ENCODE data around the gene BACE1. TPM values are rescaled to one million over a fixed set of nuclear protein-coding genes. Genes with fewer than 3 reads are reported as not detected.

The BACE1 gene
- total RNA-seq, 1 donor from 2014 or later: 32.6 TPM

DNA sequence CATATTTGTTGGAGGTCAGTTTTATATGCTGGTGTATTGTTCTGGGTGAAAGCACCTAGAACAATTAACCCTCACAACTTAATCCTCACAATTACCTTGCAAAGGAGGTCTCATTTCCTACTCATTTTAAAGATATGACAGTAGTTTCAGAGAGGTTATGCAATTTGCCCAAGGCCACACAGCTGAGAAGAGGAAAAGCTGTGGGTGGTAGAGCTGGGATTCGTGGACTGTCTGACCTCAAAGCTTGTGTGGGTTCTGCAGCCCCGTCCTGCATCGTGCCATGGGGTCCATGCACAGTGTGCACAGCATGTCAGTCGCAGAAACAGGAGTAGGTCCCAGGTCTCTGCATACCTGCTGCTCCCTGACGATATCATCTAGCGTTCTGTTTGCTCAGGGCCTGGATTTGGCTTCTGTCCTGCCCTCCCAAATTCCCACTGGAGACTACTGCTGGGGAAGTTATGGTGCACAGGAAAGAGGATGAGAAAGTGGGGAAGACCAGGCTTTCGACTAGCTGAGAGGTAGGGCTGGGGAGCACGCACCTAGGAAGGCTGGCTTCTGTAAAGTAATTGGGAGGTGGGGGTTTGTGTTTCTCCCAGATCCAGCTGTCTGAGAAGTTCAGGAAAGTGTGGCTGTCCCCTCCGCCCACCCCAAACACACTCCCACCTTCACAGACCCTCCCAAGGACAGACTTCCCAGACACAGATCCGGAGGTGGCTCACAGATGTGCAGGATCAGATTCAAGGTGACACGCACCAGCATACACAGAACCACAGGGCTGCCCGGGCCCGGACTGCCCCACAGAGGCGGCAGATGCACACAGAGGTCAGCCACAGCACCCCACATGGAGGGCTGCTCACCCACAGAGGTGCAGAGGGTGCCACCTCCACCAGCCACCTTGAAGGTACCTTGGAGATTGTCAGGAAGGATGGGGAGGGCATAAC lies 2.0 kb downstream of the BACE1 start:
- H3K9ac ChIP-seq (ENCODE audit: low read length): peak overlapping the region; percentile 82

GRCh38 chr11:117313091-117313490 lies 3.0 kb downstream of the BACE1 start:
- Mint-ChIP-seq H3K4me1 (ENCODE audit: low read depth, unreplicated experiment) (peaks cover 9% of the 10 kb centered on the region), H3K9me3 (ENCODE audit: unreplicated experiment) (no peaks in the 10 kb centered on the region), H3K36me3 (ENCODE audit: low read depth, unreplicated experiment) (no peaks in the 10 kb centered on the region), H3K4me3 (ENCODE audit: unreplicated experiment) (no peak overlapping the region), H3K27ac (ENCODE audit: unreplicated experiment) (no peak overlapping the region), H3K27me3 (ENCODE audit: low read depth, unreplicated experiment) (no peaks in the 10 kb centered on the region)
- no peak for FAIRE-seq
- no peaks in the 10 kb centered on the region for H3K36me3 ChIP-seq (ENCODE audit: insufficient read depth, low read length)
- no peak for DNase-seq (ENCODE audit: low read depth)
- H3K4me3 ChIP-seq (ENCODE audit: insufficient read depth, low read depth, low read length): no peak overlapping the region
- H3K9ac ChIP-seq (ENCODE audit: low read length): no peak overlapping the region
- H3K27ac ChIP-seq (ENCODE audit: low read depth, low read length): no peak overlapping the region
- no peaks in the 10 kb centered on the region for H3K27me3 ChIP-seq (ENCODE audit: insufficient read depth, low read length)
- H3K4me2 ChIP-seq (ENCODE audit: low read length): no peak overlapping the region
- peaks cover 33% of the 10 kb centered on the region for H3K79me2 ChIP-seq (ENCODE audit: insufficient read depth, low read length)
- peaks cover 13% of the 10 kb centered on the region for H3K4me1 ChIP-seq (ENCODE audit: insufficient read depth, low read length)
- no peaks in the 10 kb centered on the region for H3K9me3 ChIP-seq (ENCODE audit: insufficient read depth, low read depth, low read length)
- TF ChIP-seq EZH2 (IDR thresholded peaks at IDR 0.05; ENCODE audit: insufficient read depth, low read length) (no peak), CTCF (IDR thresholded peaks at IDR 0.05; ENCODE audit: insufficient read depth, low read depth, low read length) (no peak)
- peaks cover 28% of the 10 kb centered on the region for H4K20me1 ChIP-seq (ENCODE audit: insufficient read depth, low read length)
- H2AFZ ChIP-seq (ENCODE audit: low read depth, low read length): no peak overlapping the region

More for the DNA sequence above, 2.0 kb downstream of the BACE1 start:
- Histone ChIP-seq H4K20me1 (ENCODE audit: insufficient read depth, low read length) (peaks cover 28% of the 10 kb centered on the region), H3K36me3 (ENCODE audit: insufficient read depth, low read length) (no peaks in the 10 kb centered on the region), H3K4me2 (ENCODE audit: low read length) (peak overlapping the region; percentile 93), H3K27ac (ENCODE audit: low read depth, low read length) (no peak overlapping the region), H3K79me2 (ENCODE audit: insufficient read depth, low read length) (peaks cover 33% of the 10 kb centered on the region), H3K4me1 (ENCODE audit: insufficient read depth, low read length) (peaks cover 13% of the 10 kb centered on the region), H3K9me3 (ENCODE audit: insufficient read depth, low read depth, low read length) (no peaks in the 10 kb centered on the region), H3K4me3 (ENCODE audit: insufficient read depth, low read depth, low read length) (no peak overlapping the region), H3K27me3 (ENCODE audit: insufficient read depth, low read length) (no peaks in the 10 kb centered on the region), H2AFZ (ENCODE audit: low read depth, low read length) (no peak overlapping the region)
- no peak for FAIRE-seq
- H3K27ac Mint-ChIP-seq (ENCODE audit: unreplicated experiment): no peak overlapping the region
- peaks cover 9% of the 10 kb centered on the region for H3K4me1 Mint-ChIP-seq (ENCODE audit: low read depth, unreplicated experiment)
- peak overlapping the region; percentile 84 for H3K4me3 Mint-ChIP-seq (ENCODE audit: unreplicated experiment)
- no peak for DNase-seq (ENCODE audit: low read depth)
- no peaks in the 10 kb centered on the region for H3K27me3 Mint-ChIP-seq (ENCODE audit: low read depth, unreplicated experiment)
- no peaks in the 10 kb centered on the region for H3K36me3 Mint-ChIP-seq (ENCODE audit: low read depth, unreplicated experiment)
- TF ChIP-seq EZH2 (IDR thresholded peaks at IDR 0.05; ENCODE audit: insufficient read depth, low read length) (no peak), CTCF (IDR thresholded peaks at IDR 0.05; ENCODE audit: insufficient read depth, low read depth, low read length) (no peak)
- H3K9me3 Mint-ChIP-seq (ENCODE audit: unreplicated experiment): no peaks in the 10 kb centered on the region

GRCh38 chr11:117309310-117309709 lies 6.7 kb downstream of the BACE1 start:
- Histone ChIP-seq H4K20me1 (ENCODE audit: insufficient read depth, low read length) (peaks cover 29% of the 10 kb centered on the region), H3K27me3 (ENCODE audit: insufficient read depth, low read length) (no peaks in the 10 kb centered on the region), H3K4me2 (ENCODE audit: low read length) (no peak overlapping the region), H3K9ac (ENCODE audit: low read length) (no peak overlapping the region), H2AFZ (ENCODE audit: low read depth, low read length) (no peak overlapping the region), H3K9me3 (ENCODE audit: insufficient read depth, low read depth, low read length) (no peaks in the 10 kb centered on the region), H3K36me3 (ENCODE audit: insufficient read depth, low read length) (no peaks in the 10 kb centered on the region), H3K27ac (ENCODE audit: low read depth, low read length) (no peak overlapping the region), H3K4me3 (ENCODE audit: insufficient read depth, low read depth, low read length) (no peak overlapping the region), H3K4me1 (ENCODE audit: insufficient read depth, low read length) (peaks cover 2% of the 10 kb centered on the region), H3K79me2 (ENCODE audit: insufficient read depth, low read length) (peaks cover 18% of the 10 kb centered on the region)
- Mint-ChIP-seq H3K27me3 (ENCODE audit: low read depth, unreplicated experiment) (no peaks in the 10 kb centered on the region), H3K9me3 (ENCODE audit: unreplicated experiment) (no peaks in the 10 kb centered on the region), H3K4me3 (ENCODE audit: unreplicated experiment) (no peak overlapping the region), H3K27ac (ENCODE audit: unreplicated experiment) (no peak overlapping the region), H3K36me3 (ENCODE audit: low read depth, unreplicated experiment) (peaks cover 3% of the 10 kb centered on the region), H3K4me1 (ENCODE audit: low read depth, unreplicated experiment) (peaks cover under 1% of the 10 kb centered on the region)
- no peak for TF ChIP-seq CTCF (IDR thresholded peaks at IDR 0.05; ENCODE audit: insufficient read depth, low read depth, low read length)
- TF ChIP-seq EZH2 (IDR thresholded peaks at IDR 0.05; ENCODE audit: insufficient read depth, low read length): no peak
- no peak for DNase-seq (ENCODE audit: low read depth)
- FAIRE-seq: no peak

Measured in astrocyte (in vitro differentiated cells and primary cell).